ENCODE measurements around the gene HSD3B7.

DNA sequence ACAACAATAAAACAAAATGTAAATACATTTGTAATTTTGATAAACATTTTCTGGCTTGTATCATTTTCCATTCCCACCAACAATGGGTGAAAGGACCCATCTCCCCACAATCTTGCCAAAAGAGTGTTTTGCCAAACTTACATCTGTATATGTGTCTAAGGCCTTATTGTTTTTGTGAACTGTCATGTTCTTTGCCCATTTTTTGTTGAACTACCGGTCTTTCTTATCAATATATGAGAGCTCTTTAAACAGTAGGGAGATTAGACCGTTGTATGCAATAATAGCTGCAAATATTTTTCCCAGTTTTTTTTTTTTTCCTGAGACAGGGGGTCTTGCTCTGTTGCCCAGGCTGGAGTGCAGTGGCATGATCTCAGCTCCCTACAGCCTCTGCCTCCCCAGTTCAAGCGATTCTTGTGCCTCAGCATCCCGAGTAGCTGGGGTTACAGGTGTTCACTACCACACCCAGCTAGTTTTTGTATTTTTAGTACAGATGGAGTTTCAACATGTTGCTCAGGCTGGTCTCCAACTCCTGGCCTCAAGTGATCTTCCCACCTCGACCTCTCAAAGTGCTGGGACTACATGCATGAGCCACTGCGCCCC is 38.7 kb downstream of the HSD3B7 start:
- no peak for TF ChIP-seq ARNTL (CRISPR knock-in tag; IDR thresholded peaks at IDR 0.05; ENCODE audit: borderline replicate concordance, low read depth)
- TF ChIP-seq, protein P1, sequence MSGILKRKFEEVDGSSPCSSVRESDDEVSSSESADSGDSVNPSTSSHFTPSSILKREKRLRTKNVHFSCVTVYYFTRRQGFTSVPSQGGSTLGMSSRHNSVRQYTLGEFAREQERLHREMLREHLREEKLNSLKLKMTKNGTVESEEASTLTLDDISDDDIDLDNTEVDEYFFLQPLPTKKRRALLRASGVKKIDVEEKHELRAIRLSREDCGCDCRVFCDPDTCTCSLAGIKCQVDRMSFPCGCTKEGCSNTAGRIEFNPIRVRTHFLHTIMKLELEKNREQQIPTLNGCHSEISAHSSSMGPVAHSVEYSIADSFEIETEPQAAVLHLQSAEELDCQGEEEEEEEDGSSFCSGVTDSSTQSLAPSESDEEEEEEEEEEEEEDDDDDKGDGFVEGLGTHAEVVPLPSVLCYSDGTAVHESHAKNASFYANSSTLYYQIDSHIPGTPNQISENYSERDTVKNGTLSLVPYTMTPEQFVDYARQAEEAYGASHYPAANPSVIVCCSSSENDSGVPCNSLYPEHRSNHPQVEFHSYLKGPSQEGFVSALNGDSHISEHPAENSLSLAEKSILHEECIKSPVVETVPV (CRISPR knock-in tag; IDR thresholded peaks at IDR 0.05) = no peak
- TF ChIP-seq ZNF565 (CRISPR knock-in tag; conservative IDR thresholded peaks at IDR 0.05; ENCODE audit: low read depth) = no peak
- TF ChIP-seq PPARA (CRISPR knock-in tag; IDR thresholded peaks at IDR 0.05; ENCODE audit: borderline replicate concordance) = no peak
- TF ChIP-seq, protein P2, sequence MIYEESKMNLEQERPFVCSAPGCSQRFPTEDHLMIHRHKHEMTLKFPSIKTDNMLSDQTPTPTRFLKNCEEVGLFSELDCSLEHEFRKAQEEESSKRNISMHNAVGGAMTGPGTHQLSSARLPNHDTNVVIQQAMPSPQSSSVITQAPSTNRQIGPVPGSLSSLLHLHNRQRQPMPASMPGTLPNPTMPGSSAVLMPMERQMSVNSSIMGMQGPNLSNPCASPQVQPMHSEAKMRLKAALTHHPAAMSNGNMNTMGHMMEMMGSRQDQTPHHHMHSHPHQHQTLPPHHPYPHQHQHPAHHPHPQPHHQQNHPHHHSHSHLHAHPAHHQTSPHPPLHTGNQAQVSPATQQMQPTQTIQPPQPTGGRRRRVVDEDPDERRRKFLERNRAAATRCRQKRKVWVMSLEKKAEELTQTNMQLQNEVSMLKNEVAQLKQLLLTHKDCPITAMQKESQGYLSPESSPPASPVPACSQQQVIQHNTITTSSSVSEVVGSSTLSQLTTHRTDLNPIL (CRISPR knock-in tag; IDR thresholded peaks at IDR 0.05; ENCODE audit: low read depth) = no peak
- TF ChIP-seq ZNF70 (CRISPR knock-in tag; IDR thresholded peaks at IDR 0.05) = no peak
- no peak for TF ChIP-seq OSR1 (CRISPR knock-in tag; IDR thresholded peaks at IDR 0.05)
- TF ChIP-seq SNAI2 (CRISPR knock-in tag; IDR thresholded peaks at IDR 0.05) = no peak
- no peak for TF ChIP-seq ZFP30 (CRISPR knock-in tag; IDR thresholded peaks at IDR 0.05)

Data from SK-N-SH treated with all-trans-retinoic acid at 6 μM for 48 hours (cell line).